SK-N-SH treated with all-trans-retinoic acid at 6 μM for 48 hours (cell line): Measurements from ENCODE around the gene LRRC40.

Source experiments
- ISL1 ChIP-seq: fragments of 250-450 bp; sonication (Bioruptor Pico); IDR thresholded peaks from 2 replicates; pipeline ENCODE4 v2.1.2; 2022; ENCODE audit warnings: mild to moderate bottlenecking, moderate library complexity
- SNAI2 ChIP-seq: fragments of 250-450 bp; sonication (Bioruptor Pico); IDR thresholded peaks from 2 replicates; pipeline ENCODE4 v1.5.0; 2020; ENCODE audit warnings: mild to moderate bottlenecking, moderate library complexity
- TCF4 ChIP-seq: fragments of 250-450 bp; sonication (Bioruptor Pico); IDR thresholded peaks from 2 replicates; pipeline ENCODE4 v1.8.0; 2021; ENCODE audit warnings: mild to moderate bottlenecking, moderate library complexity, borderline replicate concordance
- ZC3H10 ChIP-seq: fragments of 250-450 bp; sonication (Bioruptor Pico); IDR thresholded peaks from 2 replicates; pipeline ENCODE4 v1.5.1; 2021; ENCODE audit warnings: mild to moderate bottlenecking, moderate library complexity
- ZFP3 ChIP-seq: fragments of 250-450 bp; sonication (Bioruptor Pico); IDR thresholded peaks from 2 replicates; pipeline ENCODE4 v1.5.0; 2020; ENCODE audit warnings: mild to moderate bottlenecking, moderate library complexity
- ZFP30 ChIP-seq: fragments of 450-650 bp; formaldehyde crosslinking; IDR thresholded peaks from 2 replicates; pipeline ENCODE4 v1.5.0; 2022; ENCODE audit warnings: mild to moderate bottlenecking, moderate library complexity
- ZNF565 ChIP-seq: fragments of 450-650 bp; formaldehyde crosslinking; conservative IDR thresholded peaks from 2 replicates; pipeline ENCODE4 v1.5.0; 2020; ENCODE audit warnings: low read depth, mild to moderate bottlenecking, moderate library complexity
- TF ChIP-seq, protein P1 (sequence below): fragments of 250-450 bp; sonication (Bioruptor Pico); IDR thresholded peaks from 2 replicates; pipeline ENCODE4 v1.8.0; 2020; ENCODE audit warnings: mild to moderate bottlenecking, moderate library complexity, borderline replicate concordance
- TF ChIP-seq, protein P2 (sequence below): fragments of 250-450 bp; sonication (Bioruptor Pico); IDR thresholded peaks from 2 replicates; pipeline ENCODE4 v1.5.0; 2020; ENCODE audit warnings: mild to moderate bottlenecking, moderate library complexity
- TF ChIP-seq, protein P3 (sequence below): fragments of 250-450 bp; sonication (Bioruptor Pico); IDR thresholded peaks from 2 replicates; pipeline ENCODE4 v1.8.0; 2021; ENCODE audit warnings: low read depth, mild to moderate bottlenecking, moderate library complexity, borderline replicate concordance
- TF ChIP-seq, protein P4 (sequence below): fragments of 250-450 bp; sonication (Bioruptor Pico); IDR thresholded peaks from 2 replicates; pipeline ENCODE4 v1.5.1; 2021; ENCODE audit warnings: mild to moderate bottlenecking, moderate library complexity
- TF ChIP-seq, protein P5 (sequence below): fragments of 250-450 bp; sonication (Bioruptor Pico); IDR thresholded peaks from 2 replicates; pipeline ENCODE4 v1.5.1; 2020; ENCODE audit warnings: low read depth, mild to moderate bottlenecking, moderate library complexity

DNA sequence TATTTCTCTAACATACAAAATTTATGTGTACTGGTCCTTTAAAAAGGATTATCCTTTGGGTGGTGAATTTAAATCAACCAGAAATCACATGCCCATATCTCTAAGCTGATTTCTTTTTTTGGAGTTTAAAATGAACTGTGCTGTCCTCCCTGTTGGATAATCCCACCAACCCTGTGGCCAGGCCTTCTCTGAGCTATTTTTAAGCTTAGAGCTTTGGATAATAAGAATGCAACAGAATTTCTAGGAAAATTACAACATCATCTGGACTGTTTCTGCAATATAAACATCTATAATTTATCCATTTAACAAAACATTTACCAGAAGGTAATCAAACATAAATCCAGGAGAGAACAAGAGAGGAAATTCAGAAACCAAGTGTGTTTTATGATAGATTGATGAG lies 88.3 kb downstream of the LRRC40 start:
- TF ChIP-seq, protein P1, sequence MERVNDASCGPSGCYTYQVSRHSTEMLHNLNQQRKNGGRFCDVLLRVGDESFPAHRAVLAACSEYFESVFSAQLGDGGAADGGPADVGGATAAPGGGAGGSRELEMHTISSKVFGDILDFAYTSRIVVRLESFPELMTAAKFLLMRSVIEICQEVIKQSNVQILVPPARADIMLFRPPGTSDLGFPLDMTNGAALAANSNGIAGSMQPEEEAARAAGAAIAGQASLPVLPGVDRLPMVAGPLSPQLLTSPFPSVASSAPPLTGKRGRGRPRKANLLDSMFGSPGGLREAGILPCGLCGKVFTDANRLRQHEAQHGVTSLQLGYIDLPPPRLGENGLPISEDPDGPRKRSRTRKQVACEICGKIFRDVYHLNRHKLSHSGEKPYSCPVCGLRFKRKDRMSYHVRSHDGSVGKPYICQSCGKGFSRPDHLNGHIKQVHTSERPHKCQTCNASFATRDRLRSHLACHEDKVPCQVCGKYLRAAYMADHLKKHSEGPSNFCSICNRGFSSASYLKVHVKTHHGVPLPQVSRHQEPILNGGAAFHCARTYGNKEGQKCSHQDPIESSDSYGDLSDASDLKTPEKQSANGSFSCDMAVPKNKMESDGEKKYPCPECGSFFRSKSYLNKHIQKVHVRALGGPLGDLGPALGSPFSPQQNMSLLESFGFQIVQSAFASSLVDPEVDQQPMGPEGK (CRISPR knock-in tag): no peak
- TF ChIP-seq ZFP30 (CRISPR knock-in tag): no peak
- no peak for TF ChIP-seq ZNF565 (CRISPR knock-in tag)
- TF ChIP-seq, protein P2, sequence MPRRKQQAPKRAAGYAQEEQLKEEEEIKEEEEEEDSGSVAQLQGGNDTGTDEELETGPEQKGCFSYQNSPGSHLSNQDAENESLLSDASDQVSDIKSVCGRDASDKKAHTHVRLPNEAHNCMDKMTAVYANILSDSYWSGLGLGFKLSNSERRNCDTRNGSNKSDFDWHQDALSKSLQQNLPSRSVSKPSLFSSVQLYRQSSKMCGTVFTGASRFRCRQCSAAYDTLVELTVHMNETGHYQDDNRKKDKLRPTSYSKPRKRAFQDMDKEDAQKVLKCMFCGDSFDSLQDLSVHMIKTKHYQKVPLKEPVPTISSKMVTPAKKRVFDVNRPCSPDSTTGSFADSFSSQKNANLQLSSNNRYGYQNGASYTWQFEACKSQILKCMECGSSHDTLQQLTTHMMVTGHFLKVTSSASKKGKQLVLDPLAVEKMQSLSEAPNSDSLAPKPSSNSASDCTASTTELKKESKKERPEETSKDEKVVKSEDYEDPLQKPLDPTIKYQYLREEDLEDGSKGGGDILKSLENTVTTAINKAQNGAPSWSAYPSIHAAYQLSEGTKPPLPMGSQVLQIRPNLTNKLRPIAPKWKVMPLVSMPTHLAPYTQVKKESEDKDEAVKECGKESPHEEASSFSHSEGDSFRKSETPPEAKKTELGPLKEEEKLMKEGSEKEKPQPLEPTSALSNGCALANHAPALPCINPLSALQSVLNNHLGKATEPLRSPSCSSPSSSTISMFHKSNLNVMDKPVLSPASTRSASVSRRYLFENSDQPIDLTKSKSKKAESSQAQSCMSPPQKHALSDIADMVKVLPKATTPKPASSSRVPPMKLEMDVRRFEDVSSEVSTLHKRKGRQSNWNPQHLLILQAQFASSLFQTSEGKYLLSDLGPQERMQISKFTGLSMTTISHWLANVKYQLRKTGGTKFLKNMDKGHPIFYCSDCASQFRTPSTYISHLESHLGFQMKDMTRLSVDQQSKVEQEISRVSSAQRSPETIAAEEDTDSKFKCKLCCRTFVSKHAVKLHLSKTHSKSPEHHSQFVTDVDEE (CRISPR knock-in tag): no peak
- no peak for TF ChIP-seq TCF4 (CRISPR knock-in tag)
- no peak for TF ChIP-seq ZFP3 (CRISPR knock-in tag)
- TF ChIP-seq ISL1 (CRISPR knock-in tag): no peak
- no peak for TF ChIP-seq SNAI2 (CRISPR knock-in tag)
- TF ChIP-seq, protein P3, sequence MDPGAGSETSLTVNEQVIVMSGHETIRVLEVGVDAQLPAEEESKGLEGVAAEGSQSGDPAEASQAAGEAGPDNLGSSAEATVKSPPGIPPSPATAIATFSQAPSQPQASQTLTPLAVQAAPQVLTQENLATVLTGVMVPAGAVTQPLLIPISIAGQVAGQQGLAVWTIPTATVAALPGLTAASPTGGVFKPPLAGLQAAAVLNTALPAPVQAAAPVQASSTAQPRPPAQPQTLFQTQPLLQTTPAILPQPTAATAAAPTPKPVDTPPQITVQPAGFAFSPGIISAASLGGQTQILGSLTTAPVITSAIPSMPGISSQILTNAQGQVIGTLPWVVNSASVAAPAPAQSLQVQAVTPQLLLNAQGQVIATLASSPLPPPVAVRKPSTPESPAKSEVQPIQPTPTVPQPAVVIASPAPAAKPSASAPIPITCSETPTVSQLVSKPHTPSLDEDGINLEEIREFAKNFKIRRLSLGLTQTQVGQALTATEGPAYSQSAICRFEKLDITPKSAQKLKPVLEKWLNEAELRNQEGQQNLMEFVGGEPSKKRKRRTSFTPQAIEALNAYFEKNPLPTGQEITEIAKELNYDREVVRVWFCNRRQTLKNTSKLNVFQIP (CRISPR knock-in tag): no peak
- TF ChIP-seq, protein P4, sequence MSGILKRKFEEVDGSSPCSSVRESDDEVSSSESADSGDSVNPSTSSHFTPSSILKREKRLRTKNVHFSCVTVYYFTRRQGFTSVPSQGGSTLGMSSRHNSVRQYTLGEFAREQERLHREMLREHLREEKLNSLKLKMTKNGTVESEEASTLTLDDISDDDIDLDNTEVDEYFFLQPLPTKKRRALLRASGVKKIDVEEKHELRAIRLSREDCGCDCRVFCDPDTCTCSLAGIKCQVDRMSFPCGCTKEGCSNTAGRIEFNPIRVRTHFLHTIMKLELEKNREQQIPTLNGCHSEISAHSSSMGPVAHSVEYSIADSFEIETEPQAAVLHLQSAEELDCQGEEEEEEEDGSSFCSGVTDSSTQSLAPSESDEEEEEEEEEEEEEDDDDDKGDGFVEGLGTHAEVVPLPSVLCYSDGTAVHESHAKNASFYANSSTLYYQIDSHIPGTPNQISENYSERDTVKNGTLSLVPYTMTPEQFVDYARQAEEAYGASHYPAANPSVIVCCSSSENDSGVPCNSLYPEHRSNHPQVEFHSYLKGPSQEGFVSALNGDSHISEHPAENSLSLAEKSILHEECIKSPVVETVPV (CRISPR knock-in tag): no peak
- no peak for TF ChIP-seq ZC3H10 (CRISPR knock-in tag)
- TF ChIP-seq, protein P5, sequence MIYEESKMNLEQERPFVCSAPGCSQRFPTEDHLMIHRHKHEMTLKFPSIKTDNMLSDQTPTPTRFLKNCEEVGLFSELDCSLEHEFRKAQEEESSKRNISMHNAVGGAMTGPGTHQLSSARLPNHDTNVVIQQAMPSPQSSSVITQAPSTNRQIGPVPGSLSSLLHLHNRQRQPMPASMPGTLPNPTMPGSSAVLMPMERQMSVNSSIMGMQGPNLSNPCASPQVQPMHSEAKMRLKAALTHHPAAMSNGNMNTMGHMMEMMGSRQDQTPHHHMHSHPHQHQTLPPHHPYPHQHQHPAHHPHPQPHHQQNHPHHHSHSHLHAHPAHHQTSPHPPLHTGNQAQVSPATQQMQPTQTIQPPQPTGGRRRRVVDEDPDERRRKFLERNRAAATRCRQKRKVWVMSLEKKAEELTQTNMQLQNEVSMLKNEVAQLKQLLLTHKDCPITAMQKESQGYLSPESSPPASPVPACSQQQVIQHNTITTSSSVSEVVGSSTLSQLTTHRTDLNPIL (CRISPR knock-in tag): no peak
